Muscle layer of duodenum (tissue), 2 donors: Measurements from ENCODE around the gene GAK.

Experiments
- H3K27ac ChIP-seq: one replicate; pipeline ENCODE4 v1.7.0; 2013; ENCODE audit warnings: mild to moderate bottlenecking, low read length
- H3K27me3 ChIP-seq: one replicate; pipeline ENCODE4 v1.7.0; 2013; ENCODE audit warnings: low read depth, mild to moderate bottlenecking, control low read depth, low read length
- H3K36me3 ChIP-seq, 2 donors: one replicate each; pipeline ENCODE4 v1.7.0; 2013; ENCODE audit warnings: low read length in 2 of 2, control low read depth in 1 of 2, mild to moderate bottlenecking in 1 of 2; ENCODE audit not compliant: insufficient read depth in 2 of 2, control insufficient read depth in 1 of 2
- H3K4me1 ChIP-seq, 2 donors: one replicate each; pipeline ENCODE4 v1.7.0; 2013; ENCODE audit warnings: low read length in 2 of 2, mild to moderate bottlenecking in 2 of 2, control low read depth in 1 of 2, moderate library complexity in 1 of 2; ENCODE audit not compliant: insufficient read depth in 2 of 2, control insufficient read depth in 1 of 2
- H3K4me3 ChIP-seq, 2 donors: one replicate each; pipeline ENCODE4 v1.7.0; 2013; ENCODE audit warnings: low read length in 2 of 2, low read depth in 1 of 2, mild to moderate bottlenecking in 1 of 2
- H3K9me3 ChIP-seq, 2 donors: one replicate each; pipeline ENCODE4 v1.7.0; 2013; ENCODE audit warnings: low read length in 2 of 2, control low read depth in 1 of 2, mild to moderate bottlenecking in 1 of 2; ENCODE audit not compliant: control insufficient read depth in 1 of 2
- donor health status: healthy.

The GAK gene

GRCh38 chr4:857461-857860 is 74.7 kb downstream of the GAK start:
- H3K4me3 ChIP-seq: no peak overlapping the region
- no peaks in the 10 kb centered on the region for H3K9me3 ChIP-seq
- no peaks in the 10 kb centered on the region for H3K27me3 ChIP-seq
- no peaks in the 10 kb centered on the region for H3K4me1 ChIP-seq
- H3K27ac ChIP-seq: no peak overlapping the region
- H3K36me3 ChIP-seq: peaks cover 34 to 67% of the 10 kb centered on the region in 2 donors

GRCh38 chr4:856225-856901 is 75.8 kb downstream of the GAK start:
- Histone ChIP-seq H3K9me3 (no peaks in the 10 kb centered on the region), H3K36me3 (peaks cover 30 to 67% of the 10 kb centered on the region in 2 donors), H3K4me1 (no peaks in the 10 kb centered on the region), H3K4me3 (no peak overlapping the region), H3K27me3 (no peaks in the 10 kb centered on the region), H3K27ac (no peak overlapping the region)

- H3K36me3 ChIP-seq: peaks cover 31 to 67% of the 10 kb centered on the region in 2 donors
- no peaks in the 10 kb centered on the region for H3K27me3 ChIP-seq
- H3K4me1 ChIP-seq: no peaks in the 10 kb centered on the region
- no peak overlapping the region for H3K27ac ChIP-seq
- no peak overlapping the region for H3K4me3 ChIP-seq
- H3K9me3 ChIP-seq: no peaks in the 10 kb centered on the region
Observed at GRCh38 chr4:855880-856224, 76.3 kb downstream of the GAK start.

GRCh38 chr4:854356-854755 is 77.8 kb downstream of the GAK start:
- H3K4me3 ChIP-seq: no peak overlapping the region
- H3K36me3 ChIP-seq: peaks cover 27 to 71% of the 10 kb centered on the region in 2 donors
- H3K27me3 ChIP-seq: no peaks in the 10 kb centered on the region
- no peak overlapping the region for H3K27ac ChIP-seq
- H3K9me3 ChIP-seq: no peaks in the 10 kb centered on the region
- no peaks in the 10 kb centered on the region for H3K4me1 ChIP-seq

GRCh38 chr4:853416-853781 is 78.7 kb downstream of the GAK start:
- peaks cover 22 to 71% of the 10 kb centered on the region in 2 donors for H3K36me3 ChIP-seq
- no peaks in the 10 kb centered on the region for H3K4me1 ChIP-seq
- no peak overlapping the region for H3K4me3 ChIP-seq
- H3K9me3 ChIP-seq: no peaks in the 10 kb centered on the region
- H3K27ac ChIP-seq: no peak overlapping the region
- no peaks in the 10 kb centered on the region for H3K27me3 ChIP-seq

GRCh38 chr4:851701-852430 is 80.2 kb downstream of the GAK start:
- Histone ChIP-seq H3K4me3 (no peak overlapping the region), H3K4me1 (no peaks in the 10 kb centered on the region), H3K27me3 (no peaks in the 10 kb centered on the region), H3K9me3 (no peaks in the 10 kb centered on the region), H3K27ac (no peak overlapping the region), H3K36me3 (peaks cover 7 to 67% of the 10 kb centered on the region in 2 donors)

- Histone ChIP-seq H3K4me3 (no peak overlapping the region), H3K9me3 (no peaks in the 10 kb centered on the region), H3K36me3 (peaks cover 3 to 62% of the 10 kb centered on the region in 2 donors), H3K27ac (no peak overlapping the region), H3K27me3 (no peaks in the 10 kb centered on the region), H3K4me1 (no peaks in the 10 kb centered on the region)
Observed at GRCh38 chr4:850323-850945, 81.7 kb downstream of the GAK start.

GRCh38 chr4:849478-850175 is 82.5 kb downstream of the GAK start:
- Histone ChIP-seq H3K4me1 (no peaks in the 10 kb centered on the region), H3K4me3 (no peak overlapping the region), H3K9me3 (no peaks in the 10 kb centered on the region), H3K36me3 (peaks cover 3 to 62% of the 10 kb centered on the region in 2 donors), H3K27ac (no peak overlapping the region), H3K27me3 (no peaks in the 10 kb centered on the region)

- no peak overlapping the region for H3K4me3 ChIP-seq
- no peaks in the 10 kb centered on the region for H3K27me3 ChIP-seq
- no peaks in the 10 kb centered on the region for H3K4me1 ChIP-seq
- H3K36me3 ChIP-seq: peaks cover 3 to 56% of the 10 kb centered on the region in 2 donors
- no peaks in the 10 kb centered on the region for H3K9me3 ChIP-seq
- no peak overlapping the region for H3K27ac ChIP-seq
Observed at GRCh38 chr4:848803-849477, 83.2 kb downstream of the GAK start.

GRCh38 chr4:848307-848691 is 83.8 kb downstream of the GAK start:
- H3K4me3 ChIP-seq: no peak overlapping the region
- peaks cover 3 to 56% of the 10 kb centered on the region in 2 donors for H3K36me3 ChIP-seq
- no peaks in the 10 kb centered on the region for H3K27me3 ChIP-seq
- H3K9me3 ChIP-seq: no peaks in the 10 kb centered on the region
- no peaks in the 10 kb centered on the region for H3K4me1 ChIP-seq
- H3K27ac ChIP-seq: no peak overlapping the region

- no peaks in the 10 kb centered on the region for H3K27me3 ChIP-seq
- H3K36me3 ChIP-seq: peaks cover 2 to 35% of the 10 kb centered on the region in 2 donors
- H3K27ac ChIP-seq: no peak overlapping the region
Observed at GRCh38 chr4:845836-846251, 86.3 kb downstream of the GAK start.

More at GRCh38 chr4:845836-846251, 86.3 kb downstream of the GAK start:
- no peaks in the 10 kb centered on the region for H3K4me1 ChIP-seq
- H3K4me3 ChIP-seq: no peak overlapping the region
- no peaks in the 10 kb centered on the region for H3K9me3 ChIP-seq
